HG02610 (cell line): ENCODE results near the gene DARS1.

Source experiments
- ATAC-seq: cut with Tn5 transposase; IDR thresholded peaks from one replicate; pipeline ENCODE4 v1.9.1; 2021; ENCODE audit warnings: mild to moderate bottlenecking, moderate library complexity; ENCODE audit not compliant: unreplicated experiment

Gene DARS1

DNA sequence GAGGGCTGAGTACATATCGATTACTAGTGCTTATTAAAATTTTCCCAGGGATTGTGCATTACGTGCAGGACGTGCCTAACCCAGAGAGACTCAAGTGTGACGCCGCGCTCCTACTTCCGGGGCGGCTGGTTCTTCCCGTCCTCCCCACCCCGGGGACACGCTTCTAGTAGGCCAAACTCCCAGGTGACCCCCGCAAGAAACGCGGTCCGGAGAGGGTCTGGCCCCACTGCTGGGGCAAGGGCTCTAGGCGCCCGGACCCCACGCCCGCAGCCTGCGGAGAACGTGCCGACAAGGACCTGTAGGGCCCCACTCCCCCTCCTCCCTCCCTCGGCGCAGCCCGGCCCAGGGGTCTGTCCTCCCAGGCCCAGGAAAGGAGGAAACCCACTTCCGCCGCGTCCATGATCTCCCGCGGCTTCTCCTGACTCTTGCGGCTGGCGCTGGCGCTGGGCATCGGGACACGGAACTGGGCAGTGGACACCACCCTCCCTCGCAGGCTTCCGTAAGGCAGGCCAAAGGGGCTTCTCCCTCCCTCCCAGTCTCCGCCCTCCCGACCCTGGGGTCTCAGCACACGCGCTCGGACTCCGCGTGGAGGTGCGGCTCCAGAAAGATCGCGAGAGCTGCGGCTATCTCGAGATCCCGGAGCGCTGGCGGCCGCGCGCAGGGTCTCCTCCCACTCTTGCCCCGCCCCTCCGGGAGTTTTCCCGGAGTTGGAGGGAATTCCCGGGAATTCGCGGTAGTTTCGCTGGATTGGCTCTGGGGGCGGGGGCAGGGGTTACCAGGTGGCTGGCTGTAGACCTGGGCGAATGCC lies at the start of gene DARS1:
Gene DARS1, minus strand, starts transcription at position 609 of the 808 bp plus-strand sequence. Its CDS starts 158 bp downstream, at position 451.
- ATAC-seq, result peak; percentile 84

GRCh38 chr2:136034629-136035028 lies 49.2 kb upstream of the DARS1 start:
- ATAC-seq, result peak; percentile 61

DNA sequence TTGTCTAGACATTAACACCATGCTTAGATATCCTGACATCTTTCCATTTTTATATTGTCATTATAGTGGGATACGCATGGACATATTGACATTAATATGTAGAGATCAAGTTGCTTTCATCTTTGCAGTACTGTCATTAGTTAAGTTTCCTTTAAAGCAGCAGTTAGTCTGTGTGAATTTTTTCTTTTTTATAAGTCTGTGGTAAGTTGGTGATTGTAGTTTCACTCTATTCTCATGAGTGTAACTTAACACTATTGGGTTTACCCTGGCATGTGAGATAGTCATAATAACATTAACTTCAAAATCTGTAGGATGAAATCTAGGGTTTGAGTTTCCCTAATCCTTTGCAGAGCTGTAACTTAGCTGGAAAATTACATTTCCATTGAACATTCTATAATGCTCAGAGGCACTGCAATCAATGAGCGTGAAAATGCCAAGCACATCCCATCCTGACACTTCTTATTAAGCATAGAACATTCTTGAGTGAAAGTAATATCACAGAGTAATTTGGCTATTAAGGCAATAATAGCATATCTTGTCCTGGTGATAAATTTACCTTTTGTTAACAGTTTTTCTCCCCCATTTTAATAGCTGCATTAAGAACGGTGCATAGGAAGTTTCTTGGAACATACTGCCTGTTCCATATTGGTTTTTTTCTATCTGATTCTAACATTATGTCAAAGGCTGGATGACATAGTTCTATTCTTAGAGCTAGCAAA lies 47.5 kb upstream of the DARS1 start:
- ATAC-seq, result no peak

- no peak for ATAC-seq
These were observed 46.8 kb upstream of the DARS1 start for GRCh38 chr2:136032192-136032591.

- ATAC-seq, result no peak
These were observed 46.3 kb upstream of the DARS1 start for GRCh38 chr2:136031711-136032110.

DNA sequence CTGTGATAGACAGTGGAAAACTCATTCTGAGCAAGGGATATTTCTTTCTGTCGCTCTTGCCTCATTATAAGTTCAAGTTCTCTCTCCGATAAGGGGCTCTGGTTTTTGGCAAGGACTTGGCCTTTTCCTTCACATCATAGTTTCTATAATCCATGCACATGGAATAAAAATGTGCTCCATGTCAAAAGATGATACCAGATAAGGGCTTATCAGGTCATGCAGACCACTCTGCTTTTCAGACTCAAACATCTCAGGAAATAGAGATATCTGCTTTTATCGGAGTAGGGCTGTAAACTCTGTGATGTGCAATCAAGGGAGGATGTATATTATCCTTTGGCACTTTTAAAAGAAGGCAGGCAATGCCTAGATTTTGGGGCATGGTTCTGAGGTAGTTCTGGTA lies 45.0 kb upstream of the DARS1 start:
- ATAC-seq, result no peak

GRCh38 chr2:136029149-136029548 lies 43.7 kb upstream of the DARS1 start:
- ATAC-seq, result peak; percentile 81

DNA sequence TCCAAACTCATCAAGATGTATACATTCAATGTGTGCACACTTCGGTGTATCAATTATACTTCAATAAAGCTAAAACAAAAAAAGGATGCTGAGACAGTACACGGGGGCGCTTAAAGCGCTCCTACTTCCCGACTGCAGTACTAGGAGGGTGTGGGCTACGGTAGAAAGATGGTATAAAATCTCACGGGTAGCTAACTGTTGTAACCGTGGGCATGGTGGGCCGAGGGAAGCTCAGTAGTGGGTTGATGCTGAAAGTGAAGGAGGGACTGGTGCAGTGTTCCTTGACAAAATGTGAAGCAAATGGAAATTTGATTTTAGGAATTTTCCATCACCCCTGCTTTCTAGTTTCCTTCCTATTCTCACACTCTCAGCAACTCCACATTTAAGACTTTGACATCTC lies 42.6 kb upstream of the DARS1 start:
- ATAC-seq, result no peak

DNA sequence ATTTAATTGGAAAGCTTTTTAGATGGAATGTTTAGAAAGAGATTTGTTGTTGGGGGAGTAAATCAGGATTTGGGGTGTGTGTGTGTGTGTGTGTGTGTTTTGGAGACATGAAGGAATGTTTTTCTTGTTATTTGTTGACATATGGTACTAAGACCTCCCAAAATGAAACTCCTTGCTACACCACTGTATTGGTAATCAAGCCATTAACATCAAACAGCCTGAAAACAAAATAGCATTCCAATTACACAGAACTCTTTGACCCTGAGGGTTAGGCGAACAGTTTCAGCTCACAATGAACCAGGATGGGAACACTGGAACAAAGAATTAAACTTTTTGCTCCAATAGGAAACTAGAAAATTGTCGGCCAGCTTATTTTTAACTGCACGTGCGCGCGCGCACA lies 41.7 kb upstream of the DARS1 start:
- ATAC-seq, result no peak

GRCh38 chr2:136025057-136025973 lies 39.9 kb upstream of the DARS1 start:
- peak; percentile 82 for ATAC-seq

DNA sequence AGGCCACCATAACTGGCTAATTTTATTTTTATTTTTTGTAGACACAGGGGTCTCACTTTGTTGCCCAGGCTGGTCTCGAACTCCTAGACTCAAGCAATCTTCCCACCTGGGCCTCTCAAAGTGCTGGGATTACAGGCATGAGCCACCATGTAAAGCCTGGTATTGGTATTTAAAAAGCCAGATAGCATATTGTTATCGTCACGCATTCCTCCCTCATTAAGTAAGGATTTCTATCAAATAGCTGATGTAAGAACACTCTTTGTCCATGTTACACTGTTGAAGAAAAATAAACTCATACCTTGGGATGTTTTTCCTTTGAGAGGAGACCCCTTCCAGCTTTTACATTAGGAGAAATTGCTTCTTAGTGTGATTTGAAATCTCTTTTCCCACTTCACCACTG lies 39.2 kb upstream of the DARS1 start:
- no peak for ATAC-seq

DNA sequence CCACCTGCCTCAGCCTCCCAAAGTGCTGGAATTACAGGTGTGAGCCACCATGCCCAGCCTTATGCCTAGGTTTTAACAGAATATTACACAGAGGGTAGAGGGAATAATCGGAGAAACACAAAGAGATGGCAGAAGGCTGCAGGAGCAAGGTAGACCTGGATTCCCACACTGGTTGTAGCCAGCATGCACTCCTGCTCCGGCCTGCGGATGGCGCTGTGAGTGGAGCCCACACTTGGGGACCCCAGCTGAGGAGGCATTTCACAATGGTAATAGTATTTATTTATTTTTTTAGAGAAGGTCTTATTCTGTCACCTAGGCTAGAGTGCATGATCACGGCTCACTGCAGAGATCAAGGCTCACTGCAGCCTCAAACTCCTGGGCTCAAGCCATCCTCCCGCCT lies 38.8 kb upstream of the DARS1 start:
- ATAC-seq, result no peak

- no peak for ATAC-seq
These were observed 38.0 kb upstream of the DARS1 start for GRCh38 chr2:136023416-136023815.

GRCh38 chr2:136022396-136023146 lies 37.1 kb upstream of the DARS1 start:
- ATAC-seq, result no peak

GRCh38 chr2:136021976-136022375 lies 36.5 kb upstream of the DARS1 start:
- no peak for ATAC-seq

GRCh38 chr2:136021406-136021805 lies 36.0 kb upstream of the DARS1 start:
- ATAC-seq, result no peak

- no peak for ATAC-seq
These were observed 35.4 kb upstream of the DARS1 start for GRCh38 chr2:136020831-136021230.

- ATAC-seq, result no peak
These were observed 34.4 kb upstream of the DARS1 start for GRCh38 chr2:136019825-136020224.

GRCh38 chr2:136019306-136019705 lies 33.9 kb upstream of the DARS1 start:
- ATAC-seq, result peak; percentile 70

GRCh38 chr2:136017786-136018185 lies 32.4 kb upstream of the DARS1 start:
- no peak for ATAC-seq
